ENCODE measurements around the gene GULP1. TPM values are rescaled to one million over a fixed set of nuclear protein-coding genes. Genes with fewer than 3 reads are reported as not detected.

Gene GULP1
- total and polyA plus RNA-seq, 11 donors, result 1.1 to 8.3 (median 4.7) TPM

GRCh38 chr2:188609321-188610049, 317.8 kb downstream of the GULP1 start:
- H3K4me3 ChIP-seq, result no peak overlapping the region

DNA sequence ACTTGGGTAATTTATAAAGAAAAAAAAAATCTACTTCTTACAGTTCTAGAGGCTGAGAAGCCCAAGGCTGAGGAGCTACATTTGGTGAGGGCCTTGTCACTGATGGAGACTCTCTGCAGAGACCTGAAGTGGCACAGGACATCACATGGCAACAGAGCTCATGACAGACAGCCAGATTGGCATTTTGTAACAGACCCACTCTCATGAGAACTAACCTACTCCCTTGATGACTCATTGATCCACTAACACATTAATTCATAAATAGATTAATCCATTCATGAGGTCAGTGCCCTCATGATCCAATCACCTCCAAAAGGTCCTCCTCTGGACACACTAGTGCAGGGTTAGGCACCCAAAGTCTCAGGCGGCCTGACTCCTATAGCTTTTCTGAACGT, 318.4 kb downstream of the GULP1 start:
- Histone ChIP-seq H3K27ac (no peak overlapping the region), H3K4me1 (no peaks in the 10 kb centered on the region), H3K36me3 (no peaks in the 10 kb centered on the region), H3K4me3 (no peak overlapping the region), H3K27me3 (no peaks in the 10 kb centered on the region), H3K9me3 (peaks cover 0 to 6% (median 0%) of the 10 kb centered on the region in 12 donors)
- TF ChIP-seq POLR2A (IDR thresholded peaks at IDR 0.05), result no peak
- TF ChIP-seq CTCF (IDR thresholded peaks at IDR 0.05), result no peak
- intact Hi-C loops (cut with DNase I), result no loop called here
- ATAC-seq (no peak), DNase-seq (no peak)
- 86 to 100% (median 91%) methylated on average over 2 of the region's 2 CpGs for WGBS, 4 donors

More at GRCh38 chr2:188609321-188610049, 317.8 kb downstream of the GULP1 start:
- no peaks in the 10 kb centered on the region for H3K4me1 ChIP-seq
- no peaks in the 10 kb centered on the region for H3K36me3 ChIP-seq
- H3K27ac ChIP-seq, result no peak overlapping the region
- TF ChIP-seq CTCF (IDR thresholded peaks at IDR 0.05), result no peak
- TF ChIP-seq POLR2A (IDR thresholded peaks at IDR 0.05), result no peak
- H3K9me3 ChIP-seq, result peaks cover 0 to 6% (median 0%) of the 10 kb centered on the region in 12 donors
- H3K27me3 ChIP-seq, result no peaks in the 10 kb centered on the region
- no peak for DNase-seq
- 95 to 100% (median 97%) methylated on average over 1 of the region's 1 CpG for WGBS, 4 donors
- ATAC-seq, result no peak
- intact Hi-C loops (cut with DNase I), result no loop called here

- DNase-seq, result no peak
- WGBS, 4 donors, result 73 to 96% (median 88%) methylated on average over 2 of the region's 2 CpGs
- Histone ChIP-seq H3K4me1 (no peaks in the 10 kb centered on the region), H3K9me3 (peaks cover 0 to 6% (median 0%) of the 10 kb centered on the region in 12 donors), H3K27ac (no peak overlapping the region), H3K4me3 (no peak overlapping the region), H3K36me3 (no peaks in the 10 kb centered on the region), H3K27me3 (no peaks in the 10 kb centered on the region)
- TF ChIP-seq POLR2A (IDR thresholded peaks at IDR 0.05), result no peak
- no peak for TF ChIP-seq CTCF (IDR thresholded peaks at IDR 0.05)
- intact Hi-C loops (cut with DNase I), result no loop called here
- no peak for ATAC-seq
Measured at GRCh38 chr2:188610827-188611226, 319.2 kb downstream of the GULP1 start.

GRCh38 chr2:188619146-188619545, 327.5 kb downstream of the GULP1 start:
- no peak for ATAC-seq
- Histone ChIP-seq H3K27me3 (no peaks in the 10 kb centered on the region), H3K36me3 (no peaks in the 10 kb centered on the region), H3K4me3 (no peak overlapping the region), H3K9me3 (peaks cover 0 to 5% (median 0%) of the 10 kb centered on the region in 12 donors), H3K27ac (no peak overlapping the region), H3K4me1 (peaks cover 0 to 6% (median 0%) of the 10 kb centered on the region in 12 donors)
- TF ChIP-seq CTCF (IDR thresholded peaks at IDR 0.05) (no peak), POLR2A (IDR thresholded peaks at IDR 0.05) (no peak)
- intact Hi-C loops (cut with DNase I), result no loop called here
- WGBS, 4 donors, result 94 to 98% (median 96%) methylated on average over 3 to 4 of the region's 4 CpGs
- DNase-seq, result no peak
